Thyroid gland (tissue), 4 donors: ENCODE data around the gene NIFK. TPM values are rescaled to one million over a fixed set of nuclear protein-coding genes. Genes with fewer than 3 reads are reported as not detected.
"Not testable (repeated sequence)": the region's sequence is repeated elsewhere in the genome, so short reads cannot be mapped to it uniquely, and the experiment has no call there.

Experiments used
- DNase-seq, 2 donors: peaks; one replicate each; pipeline ENCODE4 v3.0.0-alpha.2; 2019
- H3K27ac ChIP-seq, 3 donors: fragments of 200-600 bp; sonication (generic); 1 replicate in 2 of 3; 2 replicates in 1 of 3; pipeline ENCODE4 v1.5.1; 2016 to 2019; ENCODE audit warnings: mild to moderate bottlenecking in 1 of 3, moderate library complexity in 1 of 3
- H3K27me3 ChIP-seq: fragments of 200-600 bp; sonication (generic); one replicate; pipeline ENCODE4 v1.5.1; 2019
- H3K36me3 ChIP-seq, 2 donors: fragments of 200-600 bp; sonication (generic); one replicate each; pipeline ENCODE4 v1.5.1; 2016 to 2019
- H3K4me1 ChIP-seq, 2 donors: fragments of 200-600 bp; sonication (generic); one replicate each; pipeline ENCODE4 v1.5.1; 2017 to 2019
- H3K4me3 ChIP-seq, 3 donors: fragments of 200-600 bp; sonication (generic); replicated peaks in 1 of 3; 1 replicate in 2 of 3; 2 replicates in 1 of 3; pipeline ENCODE4 v1.5.1; 2016; ENCODE audit warnings: mild to moderate bottlenecking in 1 of 3
- H3K9me3 ChIP-seq: fragments of 200-600 bp; sonication (generic); one replicate; pipeline ENCODE4 v1.5.1; 2017
- CTCF ChIP-seq, 6 experiments: fragments of 200-600 bp in 3 of 6; fragments of 450-650 bp in 3 of 6; sonication (generic) in 3 of 6; IDR thresholded peaks; one replicate each; pipeline ENCODE4 v1.5.1; 2016 to 2019; ENCODE audit warnings: antibody characterized with exemption in 6 of 6, mild to moderate bottlenecking in 2 of 6, inconsistent platforms in 1 of 6, moderate library complexity in 1 of 6
- POLR2A ChIP-seq, 2 donors: fragments of 450-650 bp; IDR thresholded peaks; one replicate each; pipeline ENCODE4 v1.6.1; 2017; ENCODE audit warnings: antibody characterized with exemption in 2 of 2, mild to moderate bottlenecking in 2 of 2, moderate library complexity in 1 of 2
- WGBS, 2 donors: methylation state at CpG; one replicate each; pipeline ENCODE4 v1.1.5; 2017; 5-methylcytosine and 5-hydroxymethylcytosine counted together
- intact Hi-C: fragments of 100-400 bp; cut with DNase I; formaldehyde crosslinking; loops from one replicate; pipeline ENCODE4 v1.15.1; 2023
- total RNA-seq, 4 donors: library from RNA; depleted of rRNA; stranded (reverse); fragments of >200 nt; gene quantifications; one replicate each; pipeline ENCODE4 v1.2.3, GENCODE V29; 2016

Gene NIFK
- total RNA-seq, 4 donors from 2014 or later = 19.1 to 72.2 (median 35.4) TPM

DNA sequence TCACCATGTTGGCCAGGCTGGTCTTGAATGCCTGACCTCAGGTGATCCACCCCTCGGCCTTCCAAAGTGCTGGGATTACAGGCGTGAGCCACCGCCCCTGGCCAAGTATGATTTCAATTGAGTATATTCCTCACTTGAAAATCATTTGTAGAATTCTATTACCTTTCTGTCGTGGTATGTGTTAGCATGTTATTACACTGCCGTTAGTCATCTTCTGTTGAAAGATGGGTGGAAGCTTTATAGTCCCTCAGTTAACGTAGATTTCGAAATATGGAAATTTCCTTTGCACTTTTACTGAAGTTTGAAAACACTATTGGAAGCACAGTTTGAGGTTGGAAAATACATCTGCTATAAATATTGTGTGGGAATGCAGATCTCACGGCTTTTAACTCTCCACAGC lies 14.7 kb downstream of the NIFK start:
- 74 to 87% methylated on average over 8 of the region's 8 CpGs for WGBS, 2 donors
- no peak overlapping the region for H3K4me3 ChIP-seq
- peaks cover 0 to 8% of the 10 kb centered on the region in 2 donors for H3K36me3 ChIP-seq
- TF ChIP-seq POLR2A (IDR thresholded peaks at IDR 0.05) = no peak
- no peaks in the 10 kb centered on the region for H3K4me1 ChIP-seq
- no peak for DNase-seq
- intact Hi-C loops = loop anchor here (5.0 kb wide), 1 partner anchor 195 kb away; no protein-coding TSS in a partner anchor
- H3K27me3 ChIP-seq = no peaks in the 10 kb centered on the region
- no peaks in the 10 kb centered on the region for H3K9me3 ChIP-seq
- H3K27ac ChIP-seq = no peak overlapping the region

- DNase-seq = no peak
- TF ChIP-seq POLR2A (IDR thresholded peaks at IDR 0.05) (no peak), CTCF (IDR thresholded peaks at IDR 0.05) (no peak)
- intact Hi-C loops = loop anchor here (5.0 kb wide), 1 partner anchor 315 kb away; no protein-coding TSS in a partner anchor
- WGBS, 2 donors = 94 to 97% methylated on average over 6 of the region's 6 CpGs
- Histone ChIP-seq H3K4me3 (no peak overlapping the region), H3K27me3 (no peaks in the 10 kb centered on the region), H3K9me3 (no peaks in the 10 kb centered on the region), H3K4me1 (no peaks in the 10 kb centered on the region), H3K27ac (no peak overlapping the region), H3K36me3 (no peaks in the 10 kb centered on the region)
Measured at GRCh38 chr2:121717529-121717928, 19.1 kb downstream of the NIFK start.

DNA sequence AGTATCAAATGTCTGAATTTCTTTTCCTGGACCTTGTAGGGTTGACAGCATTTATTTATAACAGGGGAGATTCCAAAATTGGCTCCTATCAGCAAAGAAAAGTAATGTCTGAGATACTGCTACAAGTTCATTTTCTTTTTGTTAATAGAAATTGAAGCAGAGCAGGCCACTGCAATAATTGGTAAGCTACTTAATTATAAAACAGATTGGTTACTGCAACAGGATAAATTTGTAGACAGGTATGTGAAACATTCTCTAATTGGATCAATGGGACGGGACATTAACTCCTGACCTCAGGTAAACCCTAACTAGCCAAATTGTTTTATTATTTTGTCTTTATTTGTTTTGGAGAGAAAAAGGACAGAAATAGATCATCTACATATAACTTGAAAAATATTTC lies 20.5 kb downstream of the NIFK start:
- Histone ChIP-seq H3K4me1 (no peaks in the 10 kb centered on the region), H3K36me3 (no peaks in the 10 kb centered on the region), H3K9me3 (no peaks in the 10 kb centered on the region), H3K4me3 (no peak overlapping the region), H3K27ac (no peak overlapping the region), H3K27me3 (no peaks in the 10 kb centered on the region)
- WGBS, 2 donors = 81 to 87% methylated on average over 1 of the region's 1 CpG
- intact Hi-C loops = loop anchor here (5.0 kb wide), 1 partner anchor 314 kb away; no protein-coding TSS in a partner anchor
- TF ChIP-seq POLR2A (IDR thresholded peaks at IDR 0.05) = no peak
- no peak for TF ChIP-seq CTCF (IDR thresholded peaks at IDR 0.05)
- DNase-seq = no peak

- DNase-seq, H3K4me1 ChIP-seq, H3K27ac ChIP-seq, H3K4me3 ChIP-seq, H3K9me3 ChIP-seq, intact Hi-C loops, H3K27me3 ChIP-seq, H3K36me3 ChIP-seq: not testable (repeated sequence)
- WGBS, 2 donors = 79 to 82% methylated on average over 3 of the region's 3 CpGs
Measured at GRCh38 chr2:121711481-121711880, 25.2 kb downstream of the NIFK start.

- intact Hi-C loops = no loop called here
- no peak for DNase-seq
- no peak for TF ChIP-seq POLR2A (IDR thresholded peaks at IDR 0.05)
- Histone ChIP-seq H3K36me3 (no peaks in the 10 kb centered on the region), H3K9me3 (no peaks in the 10 kb centered on the region), H3K4me1 (no peaks in the 10 kb centered on the region), H3K4me3 (no peak overlapping the region), H3K27me3 (no peaks in the 10 kb centered on the region), H3K27ac (no peak overlapping the region)
- WGBS, 2 donors = 83 to 88% methylated on average over 7 of the region's 7 CpGs
Measured at GRCh38 chr2:121710470-121711170, 26.1 kb downstream of the NIFK start.

DNA sequence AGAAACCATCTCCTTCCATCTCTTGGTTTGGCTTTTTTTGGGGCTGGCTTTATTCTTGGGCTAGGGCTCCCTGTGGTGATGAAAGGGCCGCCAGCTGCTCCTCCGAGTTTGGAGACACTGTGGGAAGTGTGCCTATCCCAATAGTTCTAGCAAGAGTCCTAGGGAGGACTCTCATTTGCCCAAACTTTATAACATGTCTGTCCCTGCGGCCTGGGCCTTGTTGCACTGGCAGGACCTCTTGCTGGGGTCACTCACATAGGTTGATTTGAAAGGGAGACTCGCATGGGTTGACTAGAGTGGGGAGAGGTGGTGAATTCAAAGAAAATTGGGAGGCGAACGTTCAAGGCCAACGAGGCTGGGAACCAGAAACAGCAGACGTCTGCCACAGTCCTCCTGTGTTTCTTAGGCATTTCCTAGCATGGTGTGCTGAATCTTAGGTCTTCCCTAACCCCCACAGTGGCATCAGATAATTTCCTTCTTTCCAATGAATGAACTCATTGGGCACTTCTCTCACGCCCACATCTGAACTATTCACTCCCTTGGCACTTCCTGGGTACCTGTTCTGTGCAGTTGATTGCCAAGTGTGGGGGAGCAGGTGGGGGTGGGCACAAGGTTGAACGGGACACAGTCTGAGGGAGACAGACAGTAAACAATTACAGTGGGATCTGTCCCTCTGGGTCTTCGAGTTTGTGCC lies 26.8 kb downstream of the NIFK start:
- Histone ChIP-seq H3K4me1 (no peaks in the 10 kb centered on the region), H3K27me3 (no peaks in the 10 kb centered on the region), H3K36me3 (no peaks in the 10 kb centered on the region), H3K9me3 (no peaks in the 10 kb centered on the region), H3K4me3 (no peak overlapping the region), H3K27ac (no peak overlapping the region)
- WGBS, 2 donors = 78 to 79% methylated on average over 11 of the region's 11 CpGs
- DNase-seq = no peak
- TF ChIP-seq CTCF (IDR thresholded peaks at IDR 0.05) (no peak), POLR2A (IDR thresholded peaks at IDR 0.05) (no peak)
- intact Hi-C loops = loop anchor here (10.0 kb wide), 1 partner anchor 625 kb away; no protein-coding TSS in a partner anchor
